ENCODE data around the gene TIGAR. TPM values are rescaled to one million over a fixed set of nuclear protein-coding genes. Genes with fewer than 3 reads are reported as not detected.
A peak's percentile ranks its signal among the peaks of the same experiment; 100 is the strongest.

Gene TIGAR
- total RNA-seq, 2 experiments from 2014 or later, result 8.2 to 8.7 TPM

DNA sequence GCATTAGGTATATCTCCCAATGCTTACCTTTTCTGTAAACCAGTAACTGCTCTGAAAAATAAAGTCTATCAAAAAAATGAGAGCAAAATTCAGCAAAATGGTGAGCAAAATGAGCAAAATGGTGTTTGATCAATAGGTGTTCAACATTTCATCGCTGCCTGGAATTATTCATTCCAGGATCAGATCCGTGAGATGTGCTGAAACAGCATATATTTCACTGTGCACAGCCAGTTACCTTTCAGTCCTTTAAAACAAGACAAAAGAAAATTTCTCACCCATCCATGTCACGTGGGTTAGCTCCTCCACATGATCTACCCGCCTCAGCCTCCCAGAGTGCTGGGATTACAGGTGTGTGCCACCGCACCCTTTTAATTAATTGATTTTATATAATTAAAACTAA lies 66.6 kb downstream of the TIGAR start:
- intact Hi-C loops (cut with micrococcal nuclease), result no loop called here
- no peak for ATAC-seq
- Mint-ChIP-seq H3K4me1 (ENCODE audit: low read depth) (peaks cover 7% of the 10 kb centered on the region), H3K9me3 (no peaks in the 10 kb centered on the region), H3K27me3 (peaks cover 6% of the 10 kb centered on the region), H3K27ac (no peak overlapping the region), H3K4me3 (no peak overlapping the region), H3K36me3 (ENCODE audit: low read depth) (no peaks in the 10 kb centered on the region)
- POLR2A ChIA-PET, result no interaction called here
- no peak for DNase-seq
- CTCF ChIA-PET, result no interaction called here
- TF ChIP-seq, protein P1, sequence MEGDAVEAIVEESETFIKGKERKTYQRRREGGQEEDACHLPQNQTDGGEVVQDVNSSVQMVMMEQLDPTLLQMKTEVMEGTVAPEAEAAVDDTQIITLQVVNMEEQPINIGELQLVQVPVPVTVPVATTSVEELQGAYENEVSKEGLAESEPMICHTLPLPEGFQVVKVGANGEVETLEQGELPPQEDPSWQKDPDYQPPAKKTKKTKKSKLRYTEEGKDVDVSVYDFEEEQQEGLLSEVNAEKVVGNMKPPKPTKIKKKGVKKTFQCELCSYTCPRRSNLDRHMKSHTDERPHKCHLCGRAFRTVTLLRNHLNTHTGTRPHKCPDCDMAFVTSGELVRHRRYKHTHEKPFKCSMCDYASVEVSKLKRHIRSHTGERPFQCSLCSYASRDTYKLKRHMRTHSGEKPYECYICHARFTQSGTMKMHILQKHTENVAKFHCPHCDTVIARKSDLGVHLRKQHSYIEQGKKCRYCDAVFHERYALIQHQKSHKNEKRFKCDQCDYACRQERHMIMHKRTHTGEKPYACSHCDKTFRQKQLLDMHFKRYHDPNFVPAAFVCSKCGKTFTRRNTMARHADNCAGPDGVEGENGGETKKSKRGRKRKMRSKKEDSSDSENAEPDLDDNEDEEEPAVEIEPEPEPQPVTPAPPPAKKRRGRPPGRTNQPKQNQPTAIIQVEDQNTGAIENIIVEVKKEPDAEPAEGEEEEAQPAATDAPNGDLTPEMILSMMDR (IDR thresholded peaks at IDR 0.05), result no peak

GRCh38 chr12:4388032-4388431 lies 67.0 kb downstream of the TIGAR start:
- no peak for DNase-seq
- intact Hi-C loops (cut with micrococcal nuclease), result no loop called here
- ChIA-PET POLR2A (no interaction called here), CTCF (no interaction called here)
- TF ChIP-seq, protein P1 (IDR thresholded peaks at IDR 0.05), result no peak
- H3K9me3 Mint-ChIP-seq, result no peaks in the 10 kb centered on the region
- H3K27me3 Mint-ChIP-seq, result peaks cover 6% of the 10 kb centered on the region
- H3K4me1 Mint-ChIP-seq (ENCODE audit: low read depth), result peaks cover 11% of the 10 kb centered on the region
- no peaks in the 10 kb centered on the region for H3K36me3 Mint-ChIP-seq (ENCODE audit: low read depth)
- H3K27ac Mint-ChIP-seq, result no peak overlapping the region
- ATAC-seq, result no peak
- H3K4me3 Mint-ChIP-seq, result no peak overlapping the region

DNA sequence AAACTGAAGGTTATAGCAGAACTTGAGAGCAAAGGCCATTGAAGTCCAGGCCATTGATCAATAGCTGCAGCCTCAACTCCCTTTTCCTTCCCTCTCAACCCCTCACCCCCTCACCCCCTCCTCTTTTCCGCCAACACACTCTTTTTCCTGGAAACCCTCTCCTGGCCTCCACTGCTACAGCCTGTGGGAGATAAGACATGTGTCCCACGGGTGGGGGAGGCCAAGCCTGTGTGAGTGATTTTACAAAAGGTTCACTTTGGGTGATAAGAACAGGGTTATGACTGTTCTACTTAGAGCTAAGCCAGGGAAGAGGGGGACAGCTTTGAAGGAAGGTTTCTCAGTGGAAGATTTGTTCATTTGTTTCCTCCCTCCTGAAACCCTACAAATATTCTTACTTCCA lies 67.6 kb downstream of the TIGAR start:
- intact Hi-C loops (cut with micrococcal nuclease), result no loop called here
- no peak for DNase-seq
- Mint-ChIP-seq H3K27ac (no peak overlapping the region), H3K27me3 (peaks cover 8% of the 10 kb centered on the region), H3K4me1 (ENCODE audit: low read depth) (peaks cover 11% of the 10 kb centered on the region), H3K9me3 (no peaks in the 10 kb centered on the region), H3K4me3 (no peak overlapping the region), H3K36me3 (ENCODE audit: low read depth) (no peaks in the 10 kb centered on the region)
- ChIA-PET CTCF (interaction anchor here (0.9 kb wide), 1 partner anchor 376 kb away, joined by 3 read pairs; no protein-coding TSS in a partner anchor), POLR2A (no interaction called here)
- TF ChIP-seq, protein P1 (IDR thresholded peaks at IDR 0.05), result no peak
- no peak for ATAC-seq

GRCh38 chr12:4392223-4392742 lies 71.3 kb downstream of the TIGAR start:
- Mint-ChIP-seq H3K36me3 (ENCODE audit: low read depth) (no peaks in the 10 kb centered on the region), H3K27ac (no peak overlapping the region), H3K4me3 (peak overlapping the region; percentile 11), H3K9me3 (no peaks in the 10 kb centered on the region), H3K27me3 (peaks cover 10% of the 10 kb centered on the region), H3K4me1 (ENCODE audit: low read depth) (peaks cover 11% of the 10 kb centered on the region)
- ChIA-PET POLR2A (no interaction called here), CTCF (no interaction called here)
- intact Hi-C loops (cut with micrococcal nuclease), result no loop called here
- DNase-seq (peak; percentile 49), ATAC-seq (peak; percentile 80)
- TF ChIP-seq, protein P1 (IDR thresholded peaks at IDR 0.05), result no peak

GRCh38 chr12:4393211-4393610 lies 72.2 kb downstream of the TIGAR start:
- H3K9me3 Mint-ChIP-seq, result no peaks in the 10 kb centered on the region
- TF ChIP-seq, protein P1 (IDR thresholded peaks at IDR 0.05), result no peak
- ATAC-seq (no peak), DNase-seq (no peak)
- ChIA-PET POLR2A (interaction anchor here (0.9 kb wide), 1 partner anchor 115 kb away, joined by 3 read pairs; no protein-coding TSS in a partner anchor), CTCF (no interaction called here)
- H3K27ac Mint-ChIP-seq, result no peak overlapping the region
- peaks cover 11% of the 10 kb centered on the region for H3K27me3 Mint-ChIP-seq
- H3K4me3 Mint-ChIP-seq, result no peak overlapping the region
- intact Hi-C loops (cut with micrococcal nuclease), result no loop called here
- H3K4me1 Mint-ChIP-seq (ENCODE audit: low read depth), result peaks cover 11% of the 10 kb centered on the region
- no peaks in the 10 kb centered on the region for H3K36me3 Mint-ChIP-seq (ENCODE audit: low read depth)

All from activated CD8-positive, alpha-beta T cell treated with anti-CD3 and anti-CD28 coated beads for 36 hours (primary cell).